Astrocyte of the spinal cord (primary cell): ENCODE results near the gene HOXB2.

Experiments
- DNase-seq: peaks from one replicate; pipeline ENCODE4 v3.0.0; 2011; ENCODE audit warnings: low read depth, low spot score
- H3K4me3 ChIP-seq: 2 replicates; pipeline ENCODE4 v1.5.1; 2011; ENCODE audit warnings: low read depth, mild to moderate bottlenecking, low read length, moderate library complexity
- CTCF ChIP-seq: IDR thresholded peaks from 2 replicates; pipeline ENCODE4 v1.5.1; 2012; ENCODE audit warnings: low read depth, mild to moderate bottlenecking, low read length, inconsistent platforms
- in situ Hi-C: cut with HindIII; loops from 2 replicates; pipeline ENCODE4 v1.10.0; 2017; ENCODE audit warnings: low sequenced_read_pairs

Gene HOXB2

GRCh38 chr17:48579471-48579759, 34.5 kb upstream of the HOXB2 start:
- no peak for TF ChIP-seq CTCF
- DNase-seq: no peak
- H3K4me3 ChIP-seq: peak overlapping the region; percentile 77
- in situ Hi-C loops: no loop called here

DNA sequence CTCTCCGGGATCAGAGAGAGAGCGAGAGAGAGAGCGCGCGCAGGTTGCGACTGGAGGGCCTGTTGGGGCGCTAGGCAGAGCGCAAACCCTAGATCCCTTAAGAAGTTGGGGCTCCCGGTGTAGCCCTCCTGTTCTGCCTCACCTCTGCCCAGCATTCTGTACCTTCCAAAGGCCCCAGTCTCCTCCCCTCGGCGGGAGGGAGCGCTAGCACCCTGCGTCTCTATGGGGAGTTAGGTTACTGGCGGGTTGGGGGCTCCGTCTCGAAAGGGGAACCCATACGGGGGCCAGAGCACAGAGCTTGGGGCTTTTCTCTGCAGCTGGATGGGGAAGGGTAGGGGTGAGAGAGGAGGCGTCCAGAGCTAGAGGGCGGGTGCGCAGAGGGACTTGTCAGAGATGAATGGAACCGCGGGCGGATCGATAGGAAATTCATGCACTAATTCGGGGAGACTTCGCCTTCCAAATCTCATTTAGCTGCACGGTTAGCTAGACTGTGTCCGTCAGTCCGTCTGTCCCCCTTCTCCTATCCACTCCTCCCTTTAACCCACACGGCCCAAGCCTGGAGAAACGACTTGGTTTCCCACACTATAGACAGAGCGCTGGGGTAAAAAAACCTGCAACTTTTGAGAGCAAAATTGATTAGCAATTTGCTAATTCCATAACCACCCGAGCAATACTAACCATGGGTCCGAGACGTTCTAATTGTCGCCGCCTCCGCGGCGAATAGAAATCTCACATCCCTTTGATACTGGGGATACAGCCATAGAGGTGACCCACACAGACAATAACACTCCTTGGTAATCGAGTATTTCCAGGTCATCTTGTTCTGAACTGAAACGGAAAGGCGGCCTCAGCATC, 33.9 kb upstream of the HOXB2 start:
- in situ Hi-C loops: no loop called here
- TF ChIP-seq CTCF: no peak
- no peak for DNase-seq
- peak overlapping the region; percentile 77 for H3K4me3 ChIP-seq

DNA sequence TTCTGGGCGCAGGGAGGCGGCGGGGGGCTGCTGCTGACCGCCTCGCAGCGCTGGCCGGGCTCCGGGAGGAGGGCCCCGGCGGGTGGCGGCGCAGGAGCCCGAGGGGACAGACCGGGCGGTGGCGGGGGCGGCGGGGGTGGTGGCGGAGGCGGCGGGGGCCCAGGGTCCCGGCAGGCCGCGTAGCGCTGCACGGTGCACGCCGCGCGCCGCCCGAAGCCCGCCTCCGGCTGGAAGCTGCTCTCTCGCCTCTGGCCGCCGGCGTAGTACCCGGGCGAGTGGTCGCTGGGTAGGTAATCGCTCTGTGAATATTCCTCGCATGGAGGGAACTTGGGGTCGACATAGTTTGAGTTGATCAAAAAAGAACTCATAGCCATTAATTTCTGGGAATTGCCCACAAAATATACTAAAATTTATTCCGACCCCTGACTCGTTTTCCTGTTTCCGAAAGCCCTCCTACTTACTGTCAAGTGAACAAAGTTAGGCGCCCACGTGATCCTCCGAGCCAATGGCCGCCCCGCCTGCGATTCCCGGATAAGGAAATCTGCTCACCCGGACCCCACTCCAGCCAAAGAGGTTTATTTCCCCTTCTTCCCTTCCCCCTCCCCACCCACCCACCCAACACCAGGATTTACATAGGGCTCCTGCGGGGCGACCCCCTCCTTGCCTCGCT, 33.2 kb upstream of the HOXB2 start, which contains the start of gene HOXB4:
TSS of gene HOXB4 (minus strand) at position 405 of the 670 bp plus-strand sequence. CDS start at position 374, 31 bp downstream.
- in situ Hi-C loops: no loop called here
- peak within 1 kb of the TSS; percentile 77 for H3K4me3 ChIP-seq
- DNase-seq: peak; percentile 91
- no peak for TF ChIP-seq CTCF

DNA sequence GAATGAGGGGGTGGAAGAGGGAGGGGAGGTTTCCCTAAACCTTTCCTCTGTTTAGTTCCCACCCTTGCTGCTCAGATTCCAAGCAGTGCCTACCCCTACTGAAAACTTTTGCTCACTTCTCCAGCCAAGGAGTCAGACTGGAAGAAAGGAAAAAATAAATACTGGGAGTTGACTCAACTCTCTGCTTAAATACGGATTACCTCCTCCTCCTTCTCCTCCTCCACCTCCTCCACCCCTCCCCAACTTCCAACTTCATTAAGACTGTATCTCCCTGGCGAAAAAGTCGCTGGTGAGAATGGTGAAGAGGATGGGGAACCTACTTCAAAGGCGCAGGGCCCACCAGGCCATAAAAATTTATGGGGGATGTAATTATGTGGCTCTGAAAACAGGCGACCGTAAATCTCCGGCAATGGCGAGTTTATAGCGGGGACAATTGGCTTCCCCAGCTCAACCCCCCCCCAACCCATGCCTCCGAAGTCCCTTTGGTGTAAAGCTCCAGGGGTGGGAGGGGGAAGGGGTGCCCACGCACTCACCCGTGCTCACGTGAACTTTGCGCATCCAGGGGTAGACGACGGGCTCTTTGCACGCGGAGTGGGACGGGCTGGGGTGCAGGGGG, 32.5 kb upstream of the HOXB2 start:
- in situ Hi-C loops: no loop called here
- peak overlapping the region; percentile 77 for H3K4me3 ChIP-seq
- no peak for DNase-seq
- no peak for TF ChIP-seq CTCF

GRCh38 chr17:48576479-48577309, 31.8 kb upstream of the HOXB2 start:
- no peak for TF ChIP-seq CTCF
- in situ Hi-C loops: no loop called here
- DNase-seq: peak; percentile 68
- H3K4me3 ChIP-seq: peak overlapping the region; percentile 77
